Panc1 (cell line): ENCODE data around the gene KRCC1.

Source experiments
- POLR2AphosphoS5 ChIP-seq: IDR thresholded peaks from 2 replicates; pipeline ENCODE4 v1.6.1; 2012; ENCODE audit warnings: mild to moderate bottlenecking, low read depth, low read length, moderate library complexity
- TF ChIP-seq, protein P1 (sequence below): fragments of 450-650 bp; IDR thresholded peaks from 2 replicates; pipeline ENCODE4 v1.5.1; 2017; ENCODE audit warnings: mild to moderate bottlenecking
- TF ChIP-seq, protein P2 (sequence below), 2 experiments: IDR thresholded peaks; 2 replicates each; pipeline ENCODE4 v1.6.1; 2011 to 2012; ENCODE audit warnings: low read depth in 2 of 2, control low read depth in 1 of 2, low read length in 1 of 2, mild to moderate bottlenecking in 1 of 2, moderate library complexity in 1 of 2; ENCODE audit not compliant: insufficient read depth in 1 of 2

DNA sequence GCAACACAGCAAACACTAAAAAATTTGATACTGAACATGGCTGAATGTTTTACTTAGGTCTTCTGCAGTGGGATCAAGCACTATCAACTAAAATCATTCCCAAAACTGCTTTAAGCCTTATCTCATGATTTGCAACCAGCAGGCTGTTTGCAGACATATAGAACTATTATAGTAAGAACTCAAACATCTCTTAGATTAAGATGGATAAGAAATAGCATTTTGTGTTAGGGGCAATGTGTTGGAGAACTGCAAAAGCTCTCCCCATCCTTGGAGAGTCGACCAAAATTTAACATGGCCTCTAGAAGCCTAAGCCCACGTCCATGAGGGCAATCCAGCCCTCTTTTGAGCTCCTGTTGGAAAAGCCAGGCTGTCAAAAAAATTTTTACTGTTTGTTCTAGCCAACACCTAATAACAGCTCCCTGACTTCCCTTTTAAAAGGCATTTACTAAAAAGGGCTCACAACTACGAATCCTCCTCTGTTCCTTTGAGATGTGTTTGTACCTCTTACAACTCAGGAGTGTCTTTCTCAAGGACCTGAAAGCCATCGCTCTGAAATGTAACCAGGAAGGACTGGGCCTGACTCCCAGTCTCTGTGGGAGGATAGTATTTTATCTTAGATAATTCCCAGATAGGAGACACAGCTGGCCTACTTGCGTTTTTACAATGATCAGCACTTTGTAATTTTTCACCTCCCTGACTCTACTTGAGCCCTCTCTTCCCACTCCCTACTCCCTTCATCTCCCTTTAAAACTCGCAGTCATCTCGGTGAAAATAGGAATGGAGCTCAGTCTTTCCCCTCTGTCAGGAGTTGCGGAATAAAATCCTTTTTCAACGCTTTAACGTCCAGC is 1.4 kb downstream of the KRCC1 start:
- TF ChIP-seq, protein P1, sequence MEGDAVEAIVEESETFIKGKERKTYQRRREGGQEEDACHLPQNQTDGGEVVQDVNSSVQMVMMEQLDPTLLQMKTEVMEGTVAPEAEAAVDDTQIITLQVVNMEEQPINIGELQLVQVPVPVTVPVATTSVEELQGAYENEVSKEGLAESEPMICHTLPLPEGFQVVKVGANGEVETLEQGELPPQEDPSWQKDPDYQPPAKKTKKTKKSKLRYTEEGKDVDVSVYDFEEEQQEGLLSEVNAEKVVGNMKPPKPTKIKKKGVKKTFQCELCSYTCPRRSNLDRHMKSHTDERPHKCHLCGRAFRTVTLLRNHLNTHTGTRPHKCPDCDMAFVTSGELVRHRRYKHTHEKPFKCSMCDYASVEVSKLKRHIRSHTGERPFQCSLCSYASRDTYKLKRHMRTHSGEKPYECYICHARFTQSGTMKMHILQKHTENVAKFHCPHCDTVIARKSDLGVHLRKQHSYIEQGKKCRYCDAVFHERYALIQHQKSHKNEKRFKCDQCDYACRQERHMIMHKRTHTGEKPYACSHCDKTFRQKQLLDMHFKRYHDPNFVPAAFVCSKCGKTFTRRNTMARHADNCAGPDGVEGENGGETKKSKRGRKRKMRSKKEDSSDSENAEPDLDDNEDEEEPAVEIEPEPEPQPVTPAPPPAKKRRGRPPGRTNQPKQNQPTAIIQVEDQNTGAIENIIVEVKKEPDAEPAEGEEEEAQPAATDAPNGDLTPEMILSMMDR = no peak
- no peak; the same call in 1 of the 2 replicates for TF ChIP-seq POLR2AphosphoS5
- TF ChIP-seq, protein P2, sequence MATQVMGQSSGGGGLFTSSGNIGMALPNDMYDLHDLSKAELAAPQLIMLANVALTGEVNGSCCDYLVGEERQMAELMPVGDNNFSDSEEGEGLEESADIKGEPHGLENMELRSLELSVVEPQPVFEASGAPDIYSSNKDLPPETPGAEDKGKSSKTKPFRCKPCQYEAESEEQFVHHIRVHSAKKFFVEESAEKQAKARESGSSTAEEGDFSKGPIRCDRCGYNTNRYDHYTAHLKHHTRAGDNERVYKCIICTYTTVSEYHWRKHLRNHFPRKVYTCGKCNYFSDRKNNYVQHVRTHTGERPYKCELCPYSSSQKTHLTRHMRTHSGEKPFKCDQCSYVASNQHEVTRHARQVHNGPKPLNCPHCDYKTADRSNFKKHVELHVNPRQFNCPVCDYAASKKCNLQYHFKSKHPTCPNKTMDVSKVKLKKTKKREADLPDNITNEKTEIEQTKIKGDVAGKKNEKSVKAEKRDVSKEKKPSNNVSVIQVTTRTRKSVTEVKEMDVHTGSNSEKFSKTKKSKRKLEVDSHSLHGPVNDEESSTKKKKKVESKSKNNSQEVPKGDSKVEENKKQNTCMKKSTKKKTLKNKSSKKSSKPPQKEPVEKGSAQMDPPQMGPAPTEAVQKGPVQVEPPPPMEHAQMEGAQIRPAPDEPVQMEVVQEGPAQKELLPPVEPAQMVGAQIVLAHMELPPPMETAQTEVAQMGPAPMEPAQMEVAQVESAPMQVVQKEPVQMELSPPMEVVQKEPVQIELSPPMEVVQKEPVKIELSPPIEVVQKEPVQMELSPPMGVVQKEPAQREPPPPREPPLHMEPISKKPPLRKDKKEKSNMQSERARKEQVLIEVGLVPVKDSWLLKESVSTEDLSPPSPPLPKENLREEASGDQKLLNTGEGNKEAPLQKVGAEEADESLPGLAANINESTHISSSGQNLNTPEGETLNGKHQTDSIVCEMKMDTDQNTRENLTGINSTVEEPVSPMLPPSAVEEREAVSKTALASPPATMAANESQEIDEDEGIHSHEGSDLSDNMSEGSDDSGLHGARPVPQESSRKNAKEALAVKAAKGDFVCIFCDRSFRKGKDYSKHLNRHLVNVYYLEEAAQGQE (IDR thresholded peaks at IDR 0.05; ENCODE audit: insufficient read depth in 1 of 2, low read depth in 2 of 2, low read length in 1 of 2) = no peak
